OCI-LY7 (cell line): ENCODE data around the gene GMNN. TPM values are rescaled to one million over a fixed set of nuclear protein-coding genes. Genes with fewer than 3 reads are reported as not detected.

Experiments used
- BruUV-seq: library from RNA; stranded (reverse); fragments of 400-500 nt; replicated peaks from 2 replicates; lab custom pipeline; 2021; lab: Mats Ljungman, UMichigan
- CTCF ChIA-PET: fragments of 300-600 bp; sonication (Branson Sonifier 250); formaldehyde crosslinking; loops from one replicate; lab custom pipeline; 2022; ENCODE audit warnings: antibody characterized with exemption; ENCODE audit not compliant: unreplicated experiment; lab: Charles Lee
- POLR2A ChIA-PET: fragments of 300-600 bp; sonication (Branson Sonifier 250); formaldehyde crosslinking; loops from one replicate; lab custom pipeline; 2022; ENCODE audit warnings: antibody characterized with exemption; lab: Charles Lee
- DNase-seq: peaks from one replicate; pipeline ENCODE4 v3.0.0-alpha.2; 2015; ENCODE audit warnings: low spot score
- H2AFZ ChIP-seq: fragments of 200-600 bp; sonication (generic), shearing (Covaris generic); 2 replicates; pipeline ENCODE4 v1.6.1; 2014; ENCODE audit warnings: mild to moderate bottlenecking, antibody characterized with exemption, low read length, moderate library complexity
- H3K27ac ChIP-seq: fragments of 200-600 bp; sonication (generic); 2 replicates; pipeline ENCODE4 v1.5.1; 2014; ENCODE audit warnings: mixed run types, low read depth, mild to moderate bottlenecking, moderate library complexity, low read length, inconsistent platforms; ENCODE audit not compliant: poor library complexity, severe bottlenecking
- H3K36me3 ChIP-seq: fragments of 200-600 bp; sonication (generic); 2 replicates; pipeline ENCODE4 v1.6.1; 2014; ENCODE audit warnings: mild to moderate bottlenecking, antibody characterized with exemption, low read length, moderate library complexity, mixed read lengths; ENCODE audit not compliant: insufficient read depth
- H3K4me1 ChIP-seq: fragments of 200-600 bp; sonication (generic); 2 replicates; pipeline ENCODE4 v1.5.1; 2014; ENCODE audit warnings: mild to moderate bottlenecking, low read length; ENCODE audit not compliant: insufficient read depth, poor library complexity, severe bottlenecking
- H3K4me2 ChIP-seq: fragments of 200-600 bp; sonication (generic); 2 replicates; pipeline ENCODE4 v1.6.1; 2014; ENCODE audit warnings: mild to moderate bottlenecking, low read length
- H3K4me3 ChIP-seq: fragments of 200-600 bp; sonication (generic); 2 replicates; pipeline ENCODE4 v1.5.1; 2014; ENCODE audit warnings: mild to moderate bottlenecking, low read depth, low read length; ENCODE audit not compliant: poor library complexity, severe bottlenecking
- H3K79me2 ChIP-seq: fragments of 200-600 bp; sonication (generic); 2 replicates; pipeline ENCODE4 v1.6.1; 2016; ENCODE audit warnings: low read depth, mild to moderate bottlenecking, low read length, moderate library complexity, mixed read lengths; ENCODE audit not compliant: insufficient read depth
- H3K9me2 ChIP-seq: fragments of 200-600 bp; sonication (generic); 2 replicates; pipeline ENCODE4 v1.6.1; 2016; ENCODE audit warnings: mild to moderate bottlenecking, low read length, mixed read lengths; ENCODE audit not compliant: insufficient read depth
- H3K9me3 ChIP-seq: fragments of 200-600 bp; sonication (generic); 2 replicates; pipeline ENCODE4 v1.6.1; 2014; ENCODE audit warnings: mild to moderate bottlenecking, mixed run types, low read length, mixed read lengths
- H4K20me1 ChIP-seq: fragments of 200-600 bp; sonication (generic); 2 replicates; pipeline ENCODE4 v1.6.1; 2014; ENCODE audit warnings: mild to moderate bottlenecking, antibody characterized with exemption, low read length, moderate library complexity, mixed read lengths; ENCODE audit not compliant: insufficient read depth
- CTCF ChIP-seq: fragments of 200-600 bp; sonication (generic); conservative IDR thresholded peaks from 2 replicates; pipeline ENCODE4 v1.5.1; 2014; ENCODE audit warnings: mild to moderate bottlenecking, antibody characterized with exemption, low read length, moderate library complexity, mixed read lengths
- EZH2phosphoT487 ChIP-seq: fragments of 200-600 bp; sonication (generic); IDR thresholded peaks from 2 replicates; pipeline ENCODE4 v1.6.1; 2018; ENCODE audit warnings: low read depth, borderline replicate concordance, mild to moderate bottlenecking, mixed run types, antibody characterized with exemption, low read length, moderate library complexity, mixed read lengths
- intact Hi-C: fragments of 100-400 bp; cut with micrococcal nuclease; formaldehyde crosslinking; loops from one replicate; pipeline ENCODE4 v1.10.0; 2022; ENCODE audit not compliant: unreplicated experiment
- total RNA-seq, 2 experiments: library from RNA; depleted of rRNA in 1 of 2; stranded (reverse); fragments of >200 nt in 1 of 2; shearing (Covaris generic) in 1 of 2; gene quantifications; 2 replicates each; pipeline ENCODE4 v1.2.3, GENCODE V29; 2014 to 2022

The GMNN gene
- total RNA-seq, 2 experiments from 2014 or later = 101 to 120 TPM

GRCh38 chr6:24824142-24824938 lies 49.6 kb downstream of the GMNN start:
- H3K9me3 ChIP-seq = no peaks in the 10 kb centered on the region
- TF ChIP-seq CTCF = no peak
- no peak for TF ChIP-seq EZH2phosphoT487
- intact Hi-C loops = no loop called here
- no peak overlapping the region for H3K4me3 ChIP-seq
- H2AFZ ChIP-seq = no peak overlapping the region
- BruUV-seq = no TSS peak
- no peak overlapping the region for H3K4me2 ChIP-seq
- peaks cover 37% of the 10 kb centered on the region for H3K36me3 ChIP-seq
- no peaks in the 10 kb centered on the region for H3K9me2 ChIP-seq
- H3K4me1 ChIP-seq = no peaks in the 10 kb centered on the region
- H3K27ac ChIP-seq = no peak overlapping the region
- POLR2A ChIA-PET = interaction anchor here (0.6 to 1.5 kb wide), 3 partner anchors 13 to 202 kb away, joined by 3 to 4 read pairs (median 3); no protein-coding TSS in a partner anchor
- no peak for DNase-seq
- H4K20me1 ChIP-seq = no peaks in the 10 kb centered on the region
- CTCF ChIA-PET = no interaction called here
- no peaks in the 10 kb centered on the region for H3K79me2 ChIP-seq

GRCh38 chr6:24825130-24825630 lies 50.4 kb downstream of the GMNN start:
- Histone ChIP-seq H3K4me1 (no peaks in the 10 kb centered on the region), H2AFZ (no peak overlapping the region), H3K9me2 (no peaks in the 10 kb centered on the region), H3K9me3 (no peaks in the 10 kb centered on the region), H4K20me1 (no peaks in the 10 kb centered on the region), H3K79me2 (no peaks in the 10 kb centered on the region), H3K36me3 (peaks cover 36% of the 10 kb centered on the region), H3K4me3 (no peak overlapping the region), H3K4me2 (no peak overlapping the region), H3K27ac (no peak overlapping the region)
- no TSS peak for BruUV-seq
- ChIA-PET POLR2A (no interaction called here), CTCF (no interaction called here)
- TF ChIP-seq CTCF (no peak), EZH2phosphoT487 (no peak)
- DNase-seq = no peak
- intact Hi-C loops = no loop called here

GRCh38 chr6:24827162-24827561 lies 52.4 kb downstream of the GMNN start:
- H4K20me1 ChIP-seq = no peaks in the 10 kb centered on the region
- TF ChIP-seq CTCF (no peak), EZH2phosphoT487 (no peak)
- no peak overlapping the region for H2AFZ ChIP-seq
- no peak overlapping the region for H3K27ac ChIP-seq
- H3K36me3 ChIP-seq = peaks cover 30% of the 10 kb centered on the region
- H3K9me2 ChIP-seq = no peaks in the 10 kb centered on the region
- BruUV-seq = no TSS peak
- H3K9me3 ChIP-seq = no peaks in the 10 kb centered on the region
- no peak overlapping the region for H3K4me2 ChIP-seq
- ChIA-PET CTCF (no interaction called here), POLR2A (interaction anchor here (1.0 kb wide), 1 partner anchor 14 kb away, joined by 3 read pairs; no protein-coding TSS in a partner anchor)
- H3K4me3 ChIP-seq = no peak overlapping the region
- intact Hi-C loops = no loop called here
- no peaks in the 10 kb centered on the region for H3K4me1 ChIP-seq
- H3K79me2 ChIP-seq = no peaks in the 10 kb centered on the region
- DNase-seq = no peak
